Left lung (tissue), 10 donors: ENCODE results near the gene STOML1. TPM values are rescaled to one million over a fixed set of nuclear protein-coding genes. Genes with fewer than 3 reads are reported as not detected.

ENCODE experiments used
- ATAC-seq: fragments of 200-7000 bp; cut with Tn5 transposase; one replicate; pipeline ENCODE4 v1.9.1; 2020; ENCODE audit warnings: moderate library complexity
- DNase-seq, 4 donors: peaks; one replicate each; pipeline ENCODE4 v3.0.0-alpha.2; 2013 to 2020
- H3K27ac ChIP-seq, 2 donors: fragments of 200-600 bp; sonication (generic) in 1 of 2; one replicate each; pipeline versions ENCODE4 v1.5.0 to v1.8.0; 2020 to 2021
- H3K27me3 ChIP-seq, 2 donors: fragments of 200-600 bp; sonication (generic) in 1 of 2; one replicate each; pipeline versions ENCODE4 v1.5.0 to v1.8.0; 2020 to 2021
- H3K36me3 ChIP-seq, 2 donors: fragments of 200-600 bp; sonication (generic) in 1 of 2; one replicate each; pipeline versions ENCODE4 v1.5.0 to v1.8.0; 2020 to 2021
- H3K4me1 ChIP-seq, 2 donors: fragments of 200-600 bp; one replicate each; pipeline ENCODE4 v1.8.0; 2021
- H3K4me3 ChIP-seq, 2 donors: fragments of 200-600 bp; sonication (generic) in 1 of 2; one replicate each; pipeline versions ENCODE4 v1.5.0 to v1.8.0; 2020 to 2021; ENCODE audit warnings: mild to moderate bottlenecking in 1 of 2
- H3K9me3 ChIP-seq, 2 donors: fragments of 200-600 bp; sonication (generic) in 1 of 2; one replicate each; pipeline versions ENCODE4 v1.5.0 to v1.8.0; 2020 to 2021
- intact Hi-C, 2 donors: fragments of 100-400 bp; cut with DNase I; formaldehyde crosslinking; loops; one replicate each; pipeline versions ENCODE4 v1.11.2 to v1.14.2; 2022
- polyA plus RNA-seq, 6 donors: library from polyadenylated mRNA; unstranded; fragments of 120-200 nt; gene quantifications; one replicate each; pipeline ENCODE4 v1.2.1, GENCODE V29; 2013; ENCODE audit not compliant: insufficient read length in 6 of 6
- total RNA-seq, 2 donors: library from RNA; stranded (reverse); fragmentation: NEBNext Ultra II Directional; extraction: Animal tissue kit (Norgen Biotek cat#: 25700); gene quantifications; one replicate each; pipeline ENCODE4 v1.2.1, GENCODE V29; 2021
- TF ChIP-seq, protein P1 (sequence below), 2 donors: fragments of 200-600 bp; sonication (generic) in 1 of 2; IDR thresholded peaks; one replicate each; pipeline versions ENCODE4 v1.5.0 to v1.8.0; 2021; ENCODE audit warnings: antibody characterized with exemption in 2 of 2
- donor health status: DM: no; HTN: yes; CAD: no.
- donor health status: DM: no; HTN: no; CAD: no.

The STOML1 gene
- total and polyA plus RNA-seq, 8 donors, result 10.9 to 29.3 (median 13.7) TPM

- no peak overlapping the region for H3K27ac ChIP-seq
- DNase-seq, result no peak
- peaks cover 15 to 19% of the 10 kb centered on the region in 2 donors for H3K4me1 ChIP-seq
- TF ChIP-seq, protein P1, sequence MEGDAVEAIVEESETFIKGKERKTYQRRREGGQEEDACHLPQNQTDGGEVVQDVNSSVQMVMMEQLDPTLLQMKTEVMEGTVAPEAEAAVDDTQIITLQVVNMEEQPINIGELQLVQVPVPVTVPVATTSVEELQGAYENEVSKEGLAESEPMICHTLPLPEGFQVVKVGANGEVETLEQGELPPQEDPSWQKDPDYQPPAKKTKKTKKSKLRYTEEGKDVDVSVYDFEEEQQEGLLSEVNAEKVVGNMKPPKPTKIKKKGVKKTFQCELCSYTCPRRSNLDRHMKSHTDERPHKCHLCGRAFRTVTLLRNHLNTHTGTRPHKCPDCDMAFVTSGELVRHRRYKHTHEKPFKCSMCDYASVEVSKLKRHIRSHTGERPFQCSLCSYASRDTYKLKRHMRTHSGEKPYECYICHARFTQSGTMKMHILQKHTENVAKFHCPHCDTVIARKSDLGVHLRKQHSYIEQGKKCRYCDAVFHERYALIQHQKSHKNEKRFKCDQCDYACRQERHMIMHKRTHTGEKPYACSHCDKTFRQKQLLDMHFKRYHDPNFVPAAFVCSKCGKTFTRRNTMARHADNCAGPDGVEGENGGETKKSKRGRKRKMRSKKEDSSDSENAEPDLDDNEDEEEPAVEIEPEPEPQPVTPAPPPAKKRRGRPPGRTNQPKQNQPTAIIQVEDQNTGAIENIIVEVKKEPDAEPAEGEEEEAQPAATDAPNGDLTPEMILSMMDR (IDR thresholded peaks at IDR 0.05), result no peak
- no peaks in the 10 kb centered on the region for H3K27me3 ChIP-seq
- no peak overlapping the region for H3K4me3 ChIP-seq
- no peaks in the 10 kb centered on the region for H3K36me3 ChIP-seq
- ATAC-seq, result no peak
- intact Hi-C loops, result no loop called here
- H3K9me3 ChIP-seq, result no peaks in the 10 kb centered on the region
These were observed 37.6 kb downstream of the STOML1 start for GRCh38 chr15:73954188-73955145.

- Histone ChIP-seq H3K4me3 (no peak overlapping the region), H3K36me3 (no peaks in the 10 kb centered on the region), H3K27me3 (no peaks in the 10 kb centered on the region), H3K27ac (no peak overlapping the region), H3K9me3 (no peaks in the 10 kb centered on the region), H3K4me1 (peaks cover 15 to 19% of the 10 kb centered on the region in 2 donors)
- DNase-seq (no peak), ATAC-seq (no peak)
- TF ChIP-seq, protein P1 (IDR thresholded peaks at IDR 0.05), result no peak
- intact Hi-C loops, result no loop called here
These were observed 39.0 kb downstream of the STOML1 start for GRCh38 chr15:73952913-73953750.

- Histone ChIP-seq H3K27me3 (no peaks in the 10 kb centered on the region), H3K4me3 (no peak overlapping the region), H3K36me3 (no peaks in the 10 kb centered on the region), H3K9me3 (no peaks in the 10 kb centered on the region), H3K4me1 (peaks cover 15 to 19% of the 10 kb centered on the region in 2 donors), H3K27ac (peak overlapping the region; percentile 59 to 91)
- no peak for ATAC-seq
- DNase-seq, result no peak
- intact Hi-C loops, result no loop called here
- TF ChIP-seq, protein P1 (IDR thresholded peaks at IDR 0.05), result no peak
These were observed 39.8 kb downstream of the STOML1 start for GRCh38 chr15:73952171-73952912.

- H3K36me3 ChIP-seq, result no peaks in the 10 kb centered on the region
- peaks cover 15 to 19% of the 10 kb centered on the region in 2 donors for H3K4me1 ChIP-seq
- intact Hi-C loops, result no loop called here
- ATAC-seq (no peak), DNase-seq (no peak)
- no peaks in the 10 kb centered on the region for H3K27me3 ChIP-seq
- H3K9me3 ChIP-seq, result no peaks in the 10 kb centered on the region
- no peak overlapping the region for H3K4me3 ChIP-seq
- H3K27ac ChIP-seq, result peak overlapping the region; percentile 59 to 91
- TF ChIP-seq, protein P1 (IDR thresholded peaks at IDR 0.05), result no peak
These were observed 40.5 kb downstream of the STOML1 start for GRCh38 chr15:73951601-73952000.
